Measurements from ENCODE around the gene XIRP2.

Gene XIRP2

GRCh38 chr2:166984188-166984587 is 95.9 kb downstream of the XIRP2 start:
- H3K4me3 ChIP-seq (ENCODE audit: low read depth, low read length) = no peak overlapping the region

GRCh38 chr2:166984797-166985196 is 96.5 kb downstream of the XIRP2 start:
- H3K27me3 ChIP-seq (ENCODE audit: insufficient read depth, low read length) = no peaks in the 10 kb centered on the region
- H3K79me2 ChIP-seq (ENCODE audit: control insufficient read depth, insufficient read depth, low read length, unreplicated experiment) = no peaks in the 10 kb centered on the region
- H2AFZ ChIP-seq (ENCODE audit: low read length, unreplicated experiment) = no peak overlapping the region
- H3K27ac ChIP-seq (ENCODE audit: low read depth, low read length) = no peak overlapping the region
- no peaks in the 10 kb centered on the region for H3K4me1 ChIP-seq (ENCODE audit: control insufficient read depth, insufficient read depth, low read length, unreplicated experiment)
- H3K4me3 ChIP-seq (ENCODE audit: low read depth, low read length) = no peak overlapping the region
- H3K36me3 ChIP-seq (ENCODE audit: insufficient read depth, low read length) = no peaks in the 10 kb centered on the region

More at GRCh38 chr2:166984188-166984587, 95.9 kb downstream of the XIRP2 start:
- Histone ChIP-seq H2AFZ (ENCODE audit: low read length, unreplicated experiment) (no peak overlapping the region), H3K79me2 (ENCODE audit: control insufficient read depth, insufficient read depth, low read length, unreplicated experiment) (no peaks in the 10 kb centered on the region), H3K4me1 (ENCODE audit: control insufficient read depth, insufficient read depth, low read length, unreplicated experiment) (no peaks in the 10 kb centered on the region), H3K27ac (ENCODE audit: low read depth, low read length) (no peak overlapping the region), H3K27me3 (ENCODE audit: insufficient read depth, low read length) (no peaks in the 10 kb centered on the region), H3K36me3 (ENCODE audit: insufficient read depth, low read length) (no peaks in the 10 kb centered on the region)

GRCh38 chr2:166994588-166995336 is 106.5 kb downstream of the XIRP2 start:
- Histone ChIP-seq H3K27me3 (ENCODE audit: insufficient read depth, low read length) (no peaks in the 10 kb centered on the region), H3K36me3 (ENCODE audit: insufficient read depth, low read length) (no peaks in the 10 kb centered on the region), H3K4me3 (ENCODE audit: low read depth, low read length) (no peak overlapping the region), H3K27ac (ENCODE audit: low read depth, low read length) (no peak overlapping the region), H2AFZ (ENCODE audit: low read length, unreplicated experiment) (no peak overlapping the region), H3K4me1 (ENCODE audit: control insufficient read depth, insufficient read depth, low read length, unreplicated experiment) (no peaks in the 10 kb centered on the region), H3K79me2 (ENCODE audit: control insufficient read depth, insufficient read depth, low read length, unreplicated experiment) (no peaks in the 10 kb centered on the region)

GRCh38 chr2:166996465-166996864 is 108.2 kb downstream of the XIRP2 start:
- no peaks in the 10 kb centered on the region for H3K79me2 ChIP-seq (ENCODE audit: control insufficient read depth, insufficient read depth, low read length, unreplicated experiment)
- no peak overlapping the region for H2AFZ ChIP-seq (ENCODE audit: low read length, unreplicated experiment)
- H3K4me3 ChIP-seq (ENCODE audit: low read depth, low read length) = no peak overlapping the region
- no peaks in the 10 kb centered on the region for H3K4me1 ChIP-seq (ENCODE audit: control insufficient read depth, insufficient read depth, low read length, unreplicated experiment)
- no peaks in the 10 kb centered on the region for H3K36me3 ChIP-seq (ENCODE audit: insufficient read depth, low read length)
- H3K27me3 ChIP-seq (ENCODE audit: insufficient read depth, low read length) = no peaks in the 10 kb centered on the region
- no peak overlapping the region for H3K27ac ChIP-seq (ENCODE audit: low read depth, low read length)

GRCh38 chr2:167001165-167001564 is 112.9 kb downstream of the XIRP2 start:
- no peaks in the 10 kb centered on the region for H3K36me3 ChIP-seq (ENCODE audit: insufficient read depth, low read length)
- H3K4me1 ChIP-seq (ENCODE audit: control insufficient read depth, insufficient read depth, low read length, unreplicated experiment) = no peaks in the 10 kb centered on the region
- H3K79me2 ChIP-seq (ENCODE audit: control insufficient read depth, insufficient read depth, low read length, unreplicated experiment) = no peaks in the 10 kb centered on the region
- H3K27me3 ChIP-seq (ENCODE audit: insufficient read depth, low read length) = no peaks in the 10 kb centered on the region
- H3K27ac ChIP-seq (ENCODE audit: low read depth, low read length) = no peak overlapping the region
- no peak overlapping the region for H2AFZ ChIP-seq (ENCODE audit: low read length, unreplicated experiment)
- no peak overlapping the region for H3K4me3 ChIP-seq (ENCODE audit: low read depth, low read length)

GRCh38 chr2:167005096-167005495 is 116.8 kb downstream of the XIRP2 start:
- no peak overlapping the region for H3K4me3 ChIP-seq (ENCODE audit: low read depth, low read length)
- H3K27me3 ChIP-seq (ENCODE audit: insufficient read depth, low read length) = no peaks in the 10 kb centered on the region
- H3K4me1 ChIP-seq (ENCODE audit: control insufficient read depth, insufficient read depth, low read length, unreplicated experiment) = no peaks in the 10 kb centered on the region
- no peaks in the 10 kb centered on the region for H3K36me3 ChIP-seq (ENCODE audit: insufficient read depth, low read length)
- H3K79me2 ChIP-seq (ENCODE audit: control insufficient read depth, insufficient read depth, low read length, unreplicated experiment) = no peaks in the 10 kb centered on the region
- H3K27ac ChIP-seq (ENCODE audit: low read depth, low read length) = no peak overlapping the region
- no peak overlapping the region for H2AFZ ChIP-seq (ENCODE audit: low read length, unreplicated experiment)

GRCh38 chr2:167013227-167013626 is 124.9 kb downstream of the XIRP2 start:
- Histone ChIP-seq H3K79me2 (ENCODE audit: control insufficient read depth, insufficient read depth, low read length, unreplicated experiment) (no peaks in the 10 kb centered on the region), H2AFZ (ENCODE audit: low read length, unreplicated experiment) (no peak overlapping the region), H3K27me3 (ENCODE audit: insufficient read depth, low read length) (no peaks in the 10 kb centered on the region), H3K27ac (ENCODE audit: low read depth, low read length) (no peak overlapping the region), H3K4me1 (ENCODE audit: control insufficient read depth, insufficient read depth, low read length, unreplicated experiment) (no peaks in the 10 kb centered on the region), H3K36me3 (ENCODE audit: insufficient read depth, low read length) (no peaks in the 10 kb centered on the region), H3K4me3 (ENCODE audit: low read depth, low read length) (no peak overlapping the region)

GRCh38 chr2:167015806-167016205 is 127.5 kb downstream of the XIRP2 start:
- no peak overlapping the region for H3K27ac ChIP-seq (ENCODE audit: low read depth, low read length)

GRCh38 chr2:167017021-167017420 is 128.7 kb downstream of the XIRP2 start:
- H3K79me2 ChIP-seq (ENCODE audit: control insufficient read depth, insufficient read depth, low read length, unreplicated experiment) = no peaks in the 10 kb centered on the region
- H3K27me3 ChIP-seq (ENCODE audit: insufficient read depth, low read length) = no peaks in the 10 kb centered on the region
- no peaks in the 10 kb centered on the region for H3K4me1 ChIP-seq (ENCODE audit: control insufficient read depth, insufficient read depth, low read length, unreplicated experiment)
- no peak overlapping the region for H2AFZ ChIP-seq (ENCODE audit: low read length, unreplicated experiment)
- no peak overlapping the region for H3K4me3 ChIP-seq (ENCODE audit: low read depth, low read length)
- no peaks in the 10 kb centered on the region for H3K36me3 ChIP-seq (ENCODE audit: insufficient read depth, low read length)
- no peak overlapping the region for H3K27ac ChIP-seq (ENCODE audit: low read depth, low read length)

More at GRCh38 chr2:167015806-167016205, 127.5 kb downstream of the XIRP2 start:
- Histone ChIP-seq H3K27me3 (ENCODE audit: insufficient read depth, low read length) (no peaks in the 10 kb centered on the region), H2AFZ (ENCODE audit: low read length, unreplicated experiment) (no peak overlapping the region), H3K36me3 (ENCODE audit: insufficient read depth, low read length) (no peaks in the 10 kb centered on the region), H3K4me1 (ENCODE audit: control insufficient read depth, insufficient read depth, low read length, unreplicated experiment) (no peaks in the 10 kb centered on the region), H3K4me3 (ENCODE audit: low read depth, low read length) (no peak overlapping the region), H3K79me2 (ENCODE audit: control insufficient read depth, insufficient read depth, low read length, unreplicated experiment) (no peaks in the 10 kb centered on the region)

- Histone ChIP-seq H3K4me1 (ENCODE audit: control insufficient read depth, insufficient read depth, low read length, unreplicated experiment) (no peaks in the 10 kb centered on the region), H2AFZ (ENCODE audit: low read length, unreplicated experiment) (no peak overlapping the region), H3K27ac (ENCODE audit: low read depth, low read length) (no peak overlapping the region), H3K27me3 (ENCODE audit: insufficient read depth, low read length) (no peaks in the 10 kb centered on the region), H3K79me2 (ENCODE audit: control insufficient read depth, insufficient read depth, low read length, unreplicated experiment) (no peaks in the 10 kb centered on the region), H3K4me3 (ENCODE audit: low read depth, low read length) (no peak overlapping the region), H3K36me3 (ENCODE audit: insufficient read depth, low read length) (no peaks in the 10 kb centered on the region)
These were observed 130.3 kb downstream of the XIRP2 start for GRCh38 chr2:167018590-167018989.

- Histone ChIP-seq H3K27ac (ENCODE audit: low read depth, low read length) (no peak overlapping the region), H3K36me3 (ENCODE audit: insufficient read depth, low read length) (no peaks in the 10 kb centered on the region), H3K4me3 (ENCODE audit: low read depth, low read length) (no peak overlapping the region), H2AFZ (ENCODE audit: low read length, unreplicated experiment) (no peak overlapping the region), H3K4me1 (ENCODE audit: control insufficient read depth, insufficient read depth, low read length, unreplicated experiment) (no peaks in the 10 kb centered on the region), H3K79me2 (ENCODE audit: control insufficient read depth, insufficient read depth, low read length, unreplicated experiment) (no peaks in the 10 kb centered on the region), H3K27me3 (ENCODE audit: insufficient read depth, low read length) (no peaks in the 10 kb centered on the region)
These were observed 140.2 kb downstream of the XIRP2 start for GRCh38 chr2:167028503-167028902.

Measured in ACC112 (cell line).